CD14-positive monocyte (primary cell): Measurements from ENCODE around the gene YBX3. TPM values are rescaled to one million over a fixed set of nuclear protein-coding genes. Genes with fewer than 3 reads are reported as not detected.
A peak's percentile ranks its signal among the peaks of the same experiment; 100 is the strongest.

Experiments used
- DNase-seq, 3 donors: peaks; one replicate each; pipeline ENCODE4 v3.0.0-alpha.2; 2011 to 2022
- H2AFZ ChIP-seq: 2 replicates; pipeline ENCODE4 v1.6.0; 2012; ENCODE audit warnings: mild to moderate bottlenecking, low read depth, low read length, inconsistent platforms; ENCODE audit not compliant: insufficient read depth, poor library complexity, severe bottlenecking
- H3K27ac ChIP-seq, 2 donors: 1 replicate in 1 of 2; 2 replicates in 1 of 2; pipeline ENCODE4 v1.5.1; 2012 to 2013; ENCODE audit warnings: low read length in 2 of 2, control low read depth in 1 of 2, inconsistent platforms in 1 of 2, low read depth in 1 of 2, mild to moderate bottlenecking in 1 of 2
- H3K27me3 ChIP-seq, 2 donors: one replicate each; pipeline versions ENCODE4 v1.6.0 to v1.6.1; 2011 to 2013; ENCODE audit warnings: low read length in 2 of 2; ENCODE audit not compliant: control insufficient read depth in 2 of 2, insufficient read depth in 2 of 2
- H3K36me3 ChIP-seq, 2 donors: replicated peaks in 1 of 2; 1 replicate in 1 of 2; 2 replicates in 1 of 2; pipeline versions ENCODE4 v1.5.1 to v1.6.1; 2012 to 2013; ENCODE audit warnings: low read length in 2 of 2, control low read depth in 1 of 2, inconsistent platforms in 1 of 2, mild to moderate bottlenecking in 1 of 2; ENCODE audit not compliant: insufficient read depth in 2 of 2, control insufficient read depth in 1 of 2
- H3K4me1 ChIP-seq, 2 donors: 1 replicate in 1 of 2; 2 replicates in 1 of 2; pipeline versions ENCODE4 v1.5.1 to v1.6.1; 2012 to 2013; ENCODE audit warnings: low read length in 2 of 2, control low read depth in 1 of 2, inconsistent platforms in 1 of 2, mild to moderate bottlenecking in 1 of 2, moderate library complexity in 1 of 2; ENCODE audit not compliant: insufficient read depth in 2 of 2, control insufficient read depth in 1 of 2
- H3K4me2 ChIP-seq: replicated peaks from 2 replicates; pipeline ENCODE3; 2012; ENCODE audit warnings: low read length, moderate library complexity, mild to moderate bottlenecking; ENCODE audit not compliant: poor library complexity, severe bottlenecking; ENCODE audit errors: extremely low read depth
- H3K4me3 ChIP-seq, 3 experiments: fragments of 200-600 bp in 1 of 3; sonication (generic) in 1 of 3; replicated peaks in 1 of 3; 1 replicate in 2 of 3; 2 replicates in 1 of 3; pipeline ENCODE4 v1.5.1; 2011 to 2013; ENCODE audit warnings: low read length in 3 of 3, mild to moderate bottlenecking in 3 of 3, control low read depth in 2 of 3, low read depth in 2 of 3, inconsistent platforms in 1 of 3, moderate library complexity in 1 of 3
- H3K79me2 ChIP-seq: 2 replicates; pipeline ENCODE4 v1.6.0; 2012; ENCODE audit warnings: mild to moderate bottlenecking, control low read depth, inconsistent platforms, low read length, moderate library complexity; ENCODE audit not compliant: insufficient read depth
- H3K9ac ChIP-seq: 2 replicates; pipeline ENCODE4 v1.6.0; 2017; ENCODE audit warnings: low read length, mild to moderate bottlenecking; ENCODE audit not compliant: insufficient read depth, poor library complexity, severe bottlenecking
- H3K9me3 ChIP-seq, 2 donors: replicated peaks in 1 of 2; 1 replicate in 1 of 2; 2 replicates in 1 of 2; pipeline versions ENCODE4 v1.5.1 to v1.6.1; 2012 to 2013; ENCODE audit warnings: low read length in 2 of 2, control low read depth in 1 of 2; ENCODE audit not compliant: control insufficient read depth in 1 of 2, insufficient read depth in 1 of 2
- H4K20me1 ChIP-seq: 2 replicates; pipeline ENCODE4 v1.6.0; 2012; ENCODE audit warnings: mild to moderate bottlenecking, low read length, control low read depth, moderate library complexity; ENCODE audit not compliant: insufficient read depth
- H3K27ac Mint-ChIP-seq, 7 donors: one replicate each; pipeline ENCODE4 v1.8.0; 2020; ENCODE audit warnings: mild to moderate bottlenecking in 7 of 7, mixed read lengths in 7 of 7, moderate library complexity in 6 of 7, inconsistent platforms in 2 of 7
- H3K27me3 Mint-ChIP-seq, 3 donors: one replicate each; pipeline ENCODE4 v1.8.0; 2021 to 2022; ENCODE audit warnings: low read depth in 3 of 3, mild to moderate bottlenecking in 3 of 3, mixed read lengths in 3 of 3, moderate library complexity in 3 of 3, inconsistent platforms in 1 of 3
- H3K36me3 Mint-ChIP-seq, 2 donors: one replicate each; pipeline ENCODE4 v1.8.0; 2020; ENCODE audit warnings: mixed read lengths in 2 of 2, inconsistent platforms in 1 of 2, mild to moderate bottlenecking in 1 of 2
- H3K4me1 Mint-ChIP-seq: one replicate; pipeline ENCODE4 v1.8.0; 2020; ENCODE audit warnings: mild to moderate bottlenecking, mixed read lengths
- H3K4me3 Mint-ChIP-seq, 2 donors: one replicate each; pipeline ENCODE4 v1.8.0; 2020; ENCODE audit warnings: mild to moderate bottlenecking in 2 of 2, mixed read lengths in 2 of 2, moderate library complexity in 1 of 2
- H3K9me3 Mint-ChIP-seq, 7 donors: one replicate each; pipeline ENCODE4 v1.8.0; 2020 to 2022; ENCODE audit warnings: mixed read lengths in 7 of 7, mild to moderate bottlenecking in 6 of 7, moderate library complexity in 6 of 7, inconsistent platforms in 2 of 7
- WGBS: methylation state at CpG from one replicate; pipeline ENCODE4 v1.1.5; 2013; ENCODE audit warnings: missing lambda C conversion rate; ENCODE audit not compliant: insufficient coverage; 5-methylcytosine and 5-hydroxymethylcytosine counted together
- intact Hi-C, 2 donors: fragments of 100-400 bp; cut with micrococcal nuclease; formaldehyde crosslinking; loops; one replicate each; pipeline versions ENCODE4 v1.15.0 to v1.15.1; 2023
- polyA plus RNA-seq, 3 donors: library from polyadenylated mRNA; depleted of rRNA in 1 of 3; unstranded in 2 of 3; stranded (reverse) in 1 of 3; fragments of 300-500 nt in 2 of 3; fragments of >200 nt in 1 of 3; fragmentation: Illumina TruSeq in 2 of 3; gene quantifications; 1 replicate in 2 of 3; 2 replicates in 1 of 3; pipeline ENCODE4 v1.2.3, GENCODE V29; 2012 to 2021
- TF ChIP-seq, protein P1 (sequence below): fragments of 200-600 bp; IDR thresholded peaks from one replicate; pipeline ENCODE4 v1.8.0; 2022; ENCODE audit warnings: antibody characterized with exemption, mild to moderate bottlenecking

YBX3 gene
- polyA plus RNA-seq, 3 donors = 104 to 203 (median 131) TPM

DNA sequence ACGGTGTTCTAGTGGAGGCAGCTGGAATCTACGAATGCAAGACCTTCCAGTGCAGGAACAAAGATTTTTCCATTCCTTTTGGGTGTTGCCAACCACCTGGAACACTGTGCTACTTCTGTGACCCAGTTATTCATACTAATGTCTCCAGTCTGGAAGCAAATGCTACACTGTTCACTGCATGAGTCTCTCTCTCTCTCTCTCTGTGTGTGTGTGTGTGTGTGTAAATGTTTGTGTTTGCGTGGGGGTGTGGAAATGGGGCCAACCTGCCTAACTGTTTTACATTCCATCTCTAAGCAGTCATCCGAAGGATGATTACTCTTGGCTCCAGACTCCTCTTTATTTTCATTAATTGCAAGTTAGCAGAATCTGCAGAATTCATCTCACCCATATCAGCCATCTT is 29.9 kb upstream of the YBX3 start:
- peaks cover 8% of the 10 kb centered on the region for H3K4me1 Mint-ChIP-seq
- H4K20me1 ChIP-seq = no peaks in the 10 kb centered on the region
- intact Hi-C loops = loop anchor here in 1 of 2 donors (10.0 kb wide), 1 partner anchor 518 kb away; no protein-coding TSS in a partner anchor
- H3K27ac ChIP-seq = no peak overlapping the region
- no peaks in the 10 kb centered on the region for H3K36me3 Mint-ChIP-seq
- 60% methylated on average over 1 of the region's 4 CpGs for WGBS
- no peaks in the 10 kb centered on the region for H3K36me3 ChIP-seq
- DNase-seq = no peak
- peaks cover 10 to 20% of the 10 kb centered on the region in 2 donors for H3K9me3 ChIP-seq
- H3K27me3 ChIP-seq = no peaks in the 10 kb centered on the region
- no peaks in the 10 kb centered on the region for H3K79me2 ChIP-seq
- no peak overlapping the region for H3K4me3 ChIP-seq
- H3K27me3 Mint-ChIP-seq = peaks cover 0 to 10% (median under 1%) of the 10 kb centered on the region in 3 donors
- TF ChIP-seq, protein P1, sequence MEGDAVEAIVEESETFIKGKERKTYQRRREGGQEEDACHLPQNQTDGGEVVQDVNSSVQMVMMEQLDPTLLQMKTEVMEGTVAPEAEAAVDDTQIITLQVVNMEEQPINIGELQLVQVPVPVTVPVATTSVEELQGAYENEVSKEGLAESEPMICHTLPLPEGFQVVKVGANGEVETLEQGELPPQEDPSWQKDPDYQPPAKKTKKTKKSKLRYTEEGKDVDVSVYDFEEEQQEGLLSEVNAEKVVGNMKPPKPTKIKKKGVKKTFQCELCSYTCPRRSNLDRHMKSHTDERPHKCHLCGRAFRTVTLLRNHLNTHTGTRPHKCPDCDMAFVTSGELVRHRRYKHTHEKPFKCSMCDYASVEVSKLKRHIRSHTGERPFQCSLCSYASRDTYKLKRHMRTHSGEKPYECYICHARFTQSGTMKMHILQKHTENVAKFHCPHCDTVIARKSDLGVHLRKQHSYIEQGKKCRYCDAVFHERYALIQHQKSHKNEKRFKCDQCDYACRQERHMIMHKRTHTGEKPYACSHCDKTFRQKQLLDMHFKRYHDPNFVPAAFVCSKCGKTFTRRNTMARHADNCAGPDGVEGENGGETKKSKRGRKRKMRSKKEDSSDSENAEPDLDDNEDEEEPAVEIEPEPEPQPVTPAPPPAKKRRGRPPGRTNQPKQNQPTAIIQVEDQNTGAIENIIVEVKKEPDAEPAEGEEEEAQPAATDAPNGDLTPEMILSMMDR = no peak
- no peak overlapping the region for H2AFZ ChIP-seq
- H3K9me3 Mint-ChIP-seq = peaks cover 12 to 20% (median 17%) of the 10 kb centered on the region in 7 donors
- no peak overlapping the region for H3K27ac Mint-ChIP-seq
- no peak overlapping the region for H3K4me3 Mint-ChIP-seq
- H3K4me2 ChIP-seq = no peak overlapping the region
- H3K9ac ChIP-seq = no peak overlapping the region
- peaks cover 5 to 6% of the 10 kb centered on the region in 2 donors for H3K4me1 ChIP-seq

DNA sequence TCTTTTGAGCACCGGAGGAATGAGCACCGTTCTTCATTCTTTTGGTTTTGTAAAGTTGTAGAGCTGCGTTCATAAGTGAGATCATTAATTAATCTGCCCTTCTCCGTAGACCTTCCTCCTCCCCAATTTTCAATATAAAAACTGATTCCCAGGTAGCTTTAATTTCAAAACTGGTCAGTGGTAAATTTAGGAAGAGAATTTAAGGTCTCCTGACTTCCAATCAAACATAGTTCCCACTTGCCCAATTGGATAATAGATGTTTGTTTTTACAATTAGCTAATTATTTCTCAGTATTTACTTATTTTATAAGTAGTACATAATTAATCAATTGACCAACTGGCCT is 27.2 kb upstream of the YBX3 start:
- no peak for DNase-seq
- peaks cover 0 to 5% of the 10 kb centered on the region in 2 donors for H3K9me3 ChIP-seq
- no peak overlapping the region for H3K27ac Mint-ChIP-seq
- H3K36me3 Mint-ChIP-seq = no peaks in the 10 kb centered on the region
- H3K36me3 ChIP-seq = no peaks in the 10 kb centered on the region
- no CpG with 5 or more reads among the region's 4 CpGs for whole genome bisulfite sequencing
- H3K4me3 Mint-ChIP-seq = peak overlapping the region in 1 of 2 donors; percentile 49
- peaks cover 0 to 5% (median 4%) of the 10 kb centered on the region in 7 donors for H3K9me3 Mint-ChIP-seq
- TF ChIP-seq, protein P1 = peak; percentile 66
- H3K4me2 ChIP-seq = peak overlapping the region; percentile 69
- peak overlapping the region in 1 of 3 experiments; percentile 62 for H3K4me3 ChIP-seq
- H3K27me3 ChIP-seq = no peaks in the 10 kb centered on the region
- no peak overlapping the region for H3K27ac ChIP-seq
- H3K9ac ChIP-seq = no peak overlapping the region
- peaks cover 1 to 14% (median 2%) of the 10 kb centered on the region in 3 donors for H3K27me3 Mint-ChIP-seq
- H3K79me2 ChIP-seq = no peaks in the 10 kb centered on the region
- H4K20me1 ChIP-seq = no peaks in the 10 kb centered on the region
- peaks cover 8% of the 10 kb centered on the region for H3K4me1 Mint-ChIP-seq
- intact Hi-C loops = loop anchor here in 1 of 2 donors (10.0 kb wide), 1 partner anchor 516 kb away; no protein-coding TSS in a partner anchor
- peaks cover 5 to 6% of the 10 kb centered on the region in 2 donors for H3K4me1 ChIP-seq
- no peak overlapping the region for H2AFZ ChIP-seq
